ENCODE measurements around the gene ASIC2.

- TF ChIP-seq BRF1 (IDR thresholded peaks at IDR 0.05; ENCODE audit: borderline replicate concordance, extremely low read depth, insufficient read length) (no peak), TAF1 (IDR thresholded peaks at IDR 0.05; ENCODE audit: control insufficient read depth, extremely low read depth, insufficient read depth, low read length, severe bottlenecking) (no peak), CTCF (IDR thresholded peaks at IDR 0.05 in 2 of 3, conservative IDR thresholded peaks at IDR 0.05 in 1 of 3; ENCODE audit: insufficient read depth in 2 of 3, low read depth in 1 of 3, low read length in 3 of 3) (no peak), CAMTA2 (CRISPR knock-in tag; conservative IDR thresholded peaks at IDR 0.05) (no peak), POLR2A (conservative IDR thresholded peaks at IDR 0.05) (no peak), POLR2AphosphoS5 (IDR thresholded peaks at IDR 0.05; ENCODE audit: control insufficient read depth, insufficient read depth, low read depth, low read length) (no peak), ZNF707 (CRISPR knock-in tag; conservative IDR thresholded peaks at IDR 0.05) (no peak), NR2C1 (IDR thresholded peaks at IDR 0.05) (no peak), NR2C1 (tag; IDR thresholded peaks at IDR 0.05) (no peak), RCOR1 (IDR thresholded peaks at IDR 0.05; ENCODE audit: borderline replicate concordance in 1 of 2, low read depth in 2 of 2, low read length in 2 of 2) (no peak), ZFP36 (IDR thresholded peaks at IDR 0.05; ENCODE audit: low read depth, low read length, partially characterized antibody) (no peak), CHD4 (IDR thresholded peaks at IDR 0.05; ENCODE audit: insufficient read depth, insufficient replicate concordance, low read depth, low read length, poor library complexity, severe bottlenecking) (no peak), HDAC2 (IDR thresholded peaks at IDR 0.05) (no peak), RNF219 (CRISPR knock-in tag; IDR thresholded peaks at IDR 0.05) (no peak), CHCHD3 (CRISPR knock-in tag; IDR thresholded peaks at IDR 0.05) (no peak)
Measured at GRCh38 chr17:33126086-33126485, 167.0 kb downstream of the ASIC2 start.
